ENCODE results near the gene DCTN4.

DCTN4 gene

GRCh38 chr5:150740992-150741391 lies 17.8 kb downstream of the DCTN4 start:
- DNase-seq (ENCODE audit: low spot score), result no peak
- H3K4me3 ChIP-seq (ENCODE audit: low read length in 2 of 2), result no peak overlapping the region
- no peak overlapping the region for H2AFZ ChIP-seq (ENCODE audit: low read length)
- no peak overlapping the region for H2BK5ac ChIP-seq (ENCODE audit: low read length)
- H3K27me3 ChIP-seq (ENCODE audit: control insufficient read depth in 3 of 3, insufficient read depth in 3 of 3, low read depth in 1 of 3, low read length in 3 of 3), result no peaks in the 10 kb centered on the region
- no peak overlapping the region for H4K91ac ChIP-seq (ENCODE audit: low read depth, low read length, poor library complexity)
- H3K18ac ChIP-seq (ENCODE audit: low read length), result no peak overlapping the region
- no peak overlapping the region for H3K4ac ChIP-seq (ENCODE audit: low read length)
- no peak overlapping the region for H2AK5ac ChIP-seq (ENCODE audit: low read depth, low read length)
- no peak overlapping the region for H3K9ac ChIP-seq (ENCODE audit: low read depth, low read length, poor library complexity)
- peaks cover 3 to 31% of the 10 kb centered on the region in 2 donors for H3K36me3 ChIP-seq (replicated peaks in 1 of 2; ENCODE audit: control insufficient read depth in 2 of 2, insufficient read depth in 2 of 2, low read length in 2 of 2)
- H2BK120ac ChIP-seq (ENCODE audit: low read depth, low read length), result no peak overlapping the region
- H3K4me1 ChIP-seq (ENCODE audit: control insufficient read depth in 2 of 2, insufficient read depth in 1 of 2, low read depth in 1 of 2, low read length in 2 of 2), result no peaks in the 10 kb centered on the region
- no peak overlapping the region for H3K23ac ChIP-seq (ENCODE audit: low read depth, low read length, poor library complexity)
- no peak overlapping the region for H2BK15ac ChIP-seq (ENCODE audit: low read length)
- H3K27ac ChIP-seq (replicated peaks; ENCODE audit: low read length), result no peak overlapping the region
- H4K8ac ChIP-seq (ENCODE audit: low read depth, low read length), result no peak overlapping the region
- H3K14ac ChIP-seq (ENCODE audit: low read length), result no peak overlapping the region
- H3K4me2 ChIP-seq (ENCODE audit: insufficient read depth, low read length, poor library complexity, severe bottlenecking), result no peak overlapping the region
- H2BK12ac ChIP-seq (ENCODE audit: low read length), result no peak overlapping the region
- H3K9me3 ChIP-seq (replicated peaks in 1 of 2; ENCODE audit: control insufficient read depth in 2 of 2, insufficient read depth in 1 of 2, low read depth in 1 of 2, low read length in 2 of 2), result peaks cover 0 to 20% of the 10 kb centered on the region in 2 donors
- H3K79me1 ChIP-seq (ENCODE audit: low read depth, low read length), result no peaks in the 10 kb centered on the region

- H3K9me3 ChIP-seq (replicated peaks in 1 of 2; ENCODE audit: control insufficient read depth in 2 of 2, insufficient read depth in 1 of 2, low read depth in 1 of 2, low read length in 2 of 2), result peaks cover 0 to 28% of the 10 kb centered on the region in 2 donors
- H4K8ac ChIP-seq (ENCODE audit: low read depth, low read length), result no peak overlapping the region
- peaks cover 3 to 52% of the 10 kb centered on the region in 2 donors for H3K36me3 ChIP-seq (replicated peaks in 1 of 2; ENCODE audit: control insufficient read depth in 2 of 2, insufficient read depth in 2 of 2, low read length in 2 of 2)
- no peak overlapping the region for H4K91ac ChIP-seq (ENCODE audit: low read depth, low read length, poor library complexity)
- H2AFZ ChIP-seq (ENCODE audit: low read length), result no peak overlapping the region
- H3K79me1 ChIP-seq (ENCODE audit: low read depth, low read length), result peaks cover 3% of the 10 kb centered on the region
- no peak overlapping the region for H3K14ac ChIP-seq (ENCODE audit: low read length)
- no peak overlapping the region for H3K27ac ChIP-seq (replicated peaks; ENCODE audit: low read length)
- no peak for DNase-seq (ENCODE audit: low spot score)
- no peak overlapping the region for H3K4me2 ChIP-seq (ENCODE audit: insufficient read depth, low read length, poor library complexity, severe bottlenecking)
- H3K4me1 ChIP-seq (ENCODE audit: control insufficient read depth in 2 of 2, insufficient read depth in 1 of 2, low read depth in 1 of 2, low read length in 2 of 2), result no peaks in the 10 kb centered on the region
- no peak overlapping the region for H3K4me3 ChIP-seq (ENCODE audit: low read length in 2 of 2)
- no peak overlapping the region for H3K4ac ChIP-seq (ENCODE audit: low read length)
- H3K18ac ChIP-seq (ENCODE audit: low read length), result no peak overlapping the region
- H2BK15ac ChIP-seq (ENCODE audit: low read length), result no peak overlapping the region
- WGBS, 2 donors (ENCODE audit: extremely low coverage in 2 of 2, insufficient read length in 2 of 2, insufficient replicate concordance in 1 of 2), result no CpG with 5 or more reads among the region's 7 CpGs
- no peak overlapping the region for H2BK5ac ChIP-seq (ENCODE audit: low read length)
- H3K23ac ChIP-seq (ENCODE audit: low read depth, low read length, poor library complexity), result no peak overlapping the region
- no peak overlapping the region for H2BK120ac ChIP-seq (ENCODE audit: low read depth, low read length)
- no peaks in the 10 kb centered on the region for H3K27me3 ChIP-seq (ENCODE audit: control insufficient read depth in 3 of 3, insufficient read depth in 3 of 3, low read depth in 1 of 3, low read length in 3 of 3)
- no peak overlapping the region for H2AK5ac ChIP-seq (ENCODE audit: low read depth, low read length)
- no peak overlapping the region for H2BK12ac ChIP-seq (ENCODE audit: low read length)
- no peak overlapping the region for H3K9ac ChIP-seq (ENCODE audit: low read depth, low read length, poor library complexity)
Measured at GRCh38 chr5:150738862-150739261, 20.0 kb downstream of the DCTN4 start.

- DNase-seq (ENCODE audit: low spot score), result no peak
- peaks cover 0 to 22% of the 10 kb centered on the region in 2 donors for H3K9me3 ChIP-seq (replicated peaks in 1 of 2; ENCODE audit: control insufficient read depth in 2 of 2, insufficient read depth in 1 of 2, low read depth in 1 of 2, low read length in 2 of 2)
- H4K8ac ChIP-seq (ENCODE audit: low read depth, low read length), result no peak overlapping the region
- H2BK12ac ChIP-seq (ENCODE audit: low read length), result no peak overlapping the region
- H3K27me3 ChIP-seq (ENCODE audit: control insufficient read depth in 3 of 3, insufficient read depth in 3 of 3, low read depth in 1 of 3, low read length in 3 of 3), result no peaks in the 10 kb centered on the region
- H3K4me1 ChIP-seq (ENCODE audit: control insufficient read depth in 2 of 2, insufficient read depth in 1 of 2, low read depth in 1 of 2, low read length in 2 of 2), result no peaks in the 10 kb centered on the region
- H3K14ac ChIP-seq (ENCODE audit: low read length), result no peak overlapping the region
- no peak overlapping the region for H3K4me2 ChIP-seq (ENCODE audit: insufficient read depth, low read length, poor library complexity, severe bottlenecking)
- no peak overlapping the region for H3K4me3 ChIP-seq (ENCODE audit: low read length in 2 of 2)
- H2AFZ ChIP-seq (ENCODE audit: low read length), result no peak overlapping the region
- peaks cover 12 to 67% of the 10 kb centered on the region in 2 donors for H3K36me3 ChIP-seq (replicated peaks in 1 of 2; ENCODE audit: control insufficient read depth in 2 of 2, insufficient read depth in 2 of 2, low read length in 2 of 2)
- H3K27ac ChIP-seq (replicated peaks; ENCODE audit: low read length), result no peak overlapping the region
- no peak overlapping the region for H3K9ac ChIP-seq (ENCODE audit: low read depth, low read length, poor library complexity)
- H2BK15ac ChIP-seq (ENCODE audit: low read length), result no peak overlapping the region
- no CpG with 5 or more reads among the region's 7 CpGs for WGBS, 2 donors (ENCODE audit: extremely low coverage in 2 of 2, insufficient read length in 2 of 2, insufficient replicate concordance in 1 of 2)
- peaks cover 5% of the 10 kb centered on the region for H3K79me1 ChIP-seq (ENCODE audit: low read depth, low read length)
- no peak overlapping the region for H3K18ac ChIP-seq (ENCODE audit: low read length)
- H3K4ac ChIP-seq (ENCODE audit: low read length), result no peak overlapping the region
- no peak overlapping the region for H2AK5ac ChIP-seq (ENCODE audit: low read depth, low read length)
- no peak overlapping the region for H2BK120ac ChIP-seq (ENCODE audit: low read depth, low read length)
- H4K91ac ChIP-seq (ENCODE audit: low read depth, low read length, poor library complexity), result no peak overlapping the region
- H2BK5ac ChIP-seq (ENCODE audit: low read length), result no peak overlapping the region
- H3K23ac ChIP-seq (ENCODE audit: low read depth, low read length, poor library complexity), result no peak overlapping the region
Measured at GRCh38 chr5:150734579-150735384, 24.0 kb downstream of the DCTN4 start.

- Histone ChIP-seq H2BK5ac (ENCODE audit: low read length) (no peak overlapping the region), H3K4ac (ENCODE audit: low read length) (no peak overlapping the region), H2AK5ac (ENCODE audit: low read depth, low read length) (no peak overlapping the region), H3K27me3 (ENCODE audit: control insufficient read depth in 3 of 3, insufficient read depth in 3 of 3, low read depth in 1 of 3, low read length in 3 of 3) (no peaks in the 10 kb centered on the region), H3K27ac (replicated peaks; ENCODE audit: low read length) (no peak overlapping the region), H3K18ac (ENCODE audit: low read length) (no peak overlapping the region), H3K4me3 (ENCODE audit: low read length in 2 of 2) (no peak overlapping the region), H2BK12ac (ENCODE audit: low read length) (no peak overlapping the region), H2AFZ (ENCODE audit: low read length) (no peak overlapping the region), H4K8ac (ENCODE audit: low read depth, low read length) (no peak overlapping the region), H2BK15ac (ENCODE audit: low read length) (no peak overlapping the region), H3K14ac (ENCODE audit: low read length) (no peak overlapping the region), H3K36me3 (replicated peaks in 1 of 2; ENCODE audit: control insufficient read depth in 2 of 2, insufficient read depth in 2 of 2, low read length in 2 of 2) (peaks cover 13 to 88% of the 10 kb centered on the region in 2 donors), H3K79me1 (ENCODE audit: low read depth, low read length) (peaks cover 5% of the 10 kb centered on the region), H3K9ac (ENCODE audit: low read depth, low read length, poor library complexity) (no peak overlapping the region), H3K23ac (ENCODE audit: low read depth, low read length, poor library complexity) (no peak overlapping the region), H2BK120ac (ENCODE audit: low read depth, low read length) (no peak overlapping the region), H3K4me2 (ENCODE audit: insufficient read depth, low read length, poor library complexity, severe bottlenecking) (no peak overlapping the region), H3K9me3 (replicated peaks in 1 of 2; ENCODE audit: control insufficient read depth in 2 of 2, insufficient read depth in 1 of 2, low read depth in 1 of 2, low read length in 2 of 2) (peaks cover 0 to 15% of the 10 kb centered on the region in 2 donors), H3K4me1 (ENCODE audit: control insufficient read depth in 2 of 2, insufficient read depth in 1 of 2, low read depth in 1 of 2, low read length in 2 of 2) (no peaks in the 10 kb centered on the region), H4K91ac (ENCODE audit: low read depth, low read length, poor library complexity) (no peak overlapping the region)
- WGBS, 2 donors (ENCODE audit: extremely low coverage in 2 of 2, insufficient read length in 2 of 2, insufficient replicate concordance in 1 of 2), result no CpG with 5 or more reads among the region's 6 CpGs
- no peak for DNase-seq (ENCODE audit: low spot score)
Measured at GRCh38 chr5:150731669-150732242, 27.1 kb downstream of the DCTN4 start.
